MCF 10A (cell line): ENCODE results near the gene TFF2. TPM values are rescaled to one million over a fixed set of nuclear protein-coding genes. Genes with fewer than 3 reads are reported as not detected.

ENCODE experiments used
- BruUV-seq: library from RNA; stranded (reverse); fragments of 400-500 nt; replicated peaks from 2 replicates; lab custom pipeline; 2021; lab: Mats Ljungman, UMichigan
- CTCF ChIA-PET: fragments of 300-600 bp; sonication (Branson Sonifier 250); formaldehyde crosslinking; extraction: SDS; loops from one replicate; lab custom pipeline; 2021; ENCODE audit warnings: antibody characterized with exemption, inconsistent platforms; lab: Yijun Ruan, JAX
- POLR2A ChIA-PET: fragments of 300-600, 350-650 bp; sonication (Branson Sonifier 250); formaldehyde crosslinking; extraction: SDS; loops from one replicate; lab custom pipeline; 2020; ENCODE audit warnings: antibody characterized with exemption, inconsistent platforms; lab: Yijun Ruan, JAX
- DNase-seq: peaks from one replicate; pipeline ENCODE4 v3.0.0-alpha.2; 2018; ENCODE audit not compliant: unreplicated experiment
- H3K27ac Mint-ChIP-seq: one replicate; pipeline ENCODE4 v1.8.0; 2022; ENCODE audit warnings: mild to moderate bottlenecking, low read depth, mixed read lengths; ENCODE audit not compliant: unreplicated experiment
- H3K27me3 Mint-ChIP-seq: one replicate; pipeline ENCODE4 v1.8.0; 2022; ENCODE audit warnings: mixed read lengths; ENCODE audit not compliant: insufficient read depth, unreplicated experiment
- H3K36me3 Mint-ChIP-seq: one replicate; pipeline ENCODE4 v1.8.0; 2022; ENCODE audit warnings: mild to moderate bottlenecking, moderate library complexity, mixed read lengths; ENCODE audit not compliant: insufficient read depth, unreplicated experiment
- H3K4me1 Mint-ChIP-seq: one replicate; pipeline ENCODE4 v1.8.0; 2022; ENCODE audit warnings: mixed read lengths; ENCODE audit not compliant: insufficient read depth, unreplicated experiment
- H3K4me3 Mint-ChIP-seq: one replicate; pipeline ENCODE4 v1.8.0; 2022; ENCODE audit warnings: mild to moderate bottlenecking, moderate library complexity, mixed read lengths; ENCODE audit not compliant: unreplicated experiment
- H3K9me3 Mint-ChIP-seq: one replicate; pipeline ENCODE4 v1.8.0; 2022; ENCODE audit warnings: mixed read lengths; ENCODE audit not compliant: unreplicated experiment
- CTCF ChIP-seq: fragments of 200-600 bp; IDR thresholded peaks from one replicate; pipeline ENCODE4 v1.8.0; 2022; ENCODE audit warnings: antibody characterized with exemption, mild to moderate bottlenecking; ENCODE audit not compliant: unreplicated experiment
- intact Hi-C: fragments of 100-400 bp; cut with micrococcal nuclease; formaldehyde crosslinking; loops from 2 replicates; pipeline ENCODE4 v1.14.1; 2022
- total RNA-seq: library from RNA; stranded (reverse); gene quantifications from 2 replicates; pipeline ENCODE4 v1.2.3, GENCODE V29; 2022

The TFF2 gene
- total RNA-seq, 1 experiment from 2014 or later, result not detected

- H3K9me3 Mint-ChIP-seq, result no peaks in the 10 kb centered on the region
- CTCF ChIA-PET, result no interaction called here
- peaks cover 16% of the 10 kb centered on the region for H3K27me3 Mint-ChIP-seq
- TF ChIP-seq CTCF, result no peak
- no TSS peak for BruUV-seq
- H3K4me3 Mint-ChIP-seq, result no peak overlapping the region
- intact Hi-C loops, result no loop called here
- H3K36me3 Mint-ChIP-seq, result no peaks in the 10 kb centered on the region
- no peak overlapping the region for H3K27ac Mint-ChIP-seq
- no peak for DNase-seq
- POLR2A ChIA-PET, result no interaction called here
- H3K4me1 Mint-ChIP-seq, result no peaks in the 10 kb centered on the region
Observed at GRCh38 chr21:42369821-42370220, 19.0 kb upstream of the TFF2 start.

GRCh38 chr21:42367367-42368165, 16.8 kb upstream of the TFF2 start:
- Mint-ChIP-seq H3K36me3 (no peaks in the 10 kb centered on the region), H3K9me3 (no peaks in the 10 kb centered on the region), H3K27me3 (peaks cover 35% of the 10 kb centered on the region), H3K4me3 (no peak overlapping the region), H3K27ac (no peak overlapping the region), H3K4me1 (no peaks in the 10 kb centered on the region)
- ChIA-PET POLR2A (interaction anchor here (0.6 kb wide), 2 partner anchors 148 to 1305 kb away, joined by 3 read pairs; no protein-coding TSS in a partner anchor), CTCF (interaction anchor here (0.6 to 1.5 kb wide), 3 partner anchors 57 to 223 kb away, joined by 3 to 4 read pairs (median 3); no protein-coding TSS in a partner anchor)
- TF ChIP-seq CTCF, result no peak
- no TSS peak for BruUV-seq
- intact Hi-C loops, result no loop called here
- DNase-seq, result no peak

- Mint-ChIP-seq H3K27ac (no peak within 1 kb of the TSS), H3K36me3 (no peaks in the 10 kb centered on the region), H3K27me3 (peaks cover 32% of the 10 kb centered on the region), H3K4me3 (no peak within 1 kb of the TSS), H3K4me1 (no peaks in the 10 kb centered on the region), H3K9me3 (no peaks in the 10 kb centered on the region)
- DNase-seq, result peak; percentile 25
- intact Hi-C loops, result no loop called here
- ChIA-PET CTCF (no interaction called here), POLR2A (no interaction called here)
- BruUV-seq, result no TSS peak
- no peak for TF ChIP-seq CTCF
Observed at GRCh38 chr21:42366292-42367010, 15.7 kb upstream of the TFF2 start, which contains the start of gene TFF1. TSS of gene TFF1 (minus strand) at chr21:42366535. CDS start at chr21:42366495, 40 bp downstream.

- no peak for TF ChIP-seq CTCF
Observed at GRCh38 chr21:42365770-42366169, 15.0 kb upstream of the TFF2 start.

More at GRCh38 chr21:42365770-42366169, 15.0 kb upstream of the TFF2 start:
- no peak overlapping the region for H3K4me3 Mint-ChIP-seq
- ChIA-PET CTCF (interaction anchor here (0.6 kb wide), 1 partner anchor 39 kb away, joined by 3 read pairs; no protein-coding TSS in a partner anchor), POLR2A (no interaction called here)
- BruUV-seq, result no TSS peak
- DNase-seq, result no peak
- H3K36me3 Mint-ChIP-seq, result no peaks in the 10 kb centered on the region
- H3K9me3 Mint-ChIP-seq, result no peaks in the 10 kb centered on the region
- no peak overlapping the region for H3K27ac Mint-ChIP-seq
- H3K4me1 Mint-ChIP-seq, result no peaks in the 10 kb centered on the region
- intact Hi-C loops, result no loop called here
- peaks cover 25% of the 10 kb centered on the region for H3K27me3 Mint-ChIP-seq
